GM12878 (cell line): Measurements from ENCODE around the gene BCAN. TPM values are rescaled to one million over a fixed set of nuclear protein-coding genes. Genes with fewer than 3 reads are reported as not detected.

Source experiments
- BCLAF1 ChIP-seq: fragments of 450-650 bp; IDR thresholded peaks from 2 replicates; pipeline ENCODE4 v1.6.1; 2017; ENCODE audit warnings: antibody characterized with exemption, mild to moderate bottlenecking, moderate library complexity
- EZH2 ChIP-seq: IDR thresholded peaks from 2 replicates; pipeline ENCODE4 v1.6.1; 2012; ENCODE audit warnings: low read depth, mild to moderate bottlenecking, control low read depth, inconsistent platforms, low read length, borderline replicate concordance; ENCODE audit not compliant: control insufficient read depth
- HDAC6 ChIP-seq: fragments of 200-600 bp; sonication (generic); IDR thresholded peaks from one replicate; pipeline ENCODE4 v1.8.0; 2017; ENCODE audit warnings: antibody characterized with exemption; ENCODE audit not compliant: unreplicated experiment
- KLF5 ChIP-seq: fragments of 450-650 bp; IDR thresholded peaks from 2 replicates; pipeline ENCODE4 v1.6.1; 2014; ENCODE audit warnings: mild to moderate bottlenecking; ENCODE audit not compliant: partially characterized antibody
- MLLT1 ChIP-seq: fragments of 450-650 bp; IDR thresholded peaks from 2 replicates; pipeline ENCODE4 v1.6.1; 2016; ENCODE audit warnings: mild to moderate bottlenecking
- YY1 ChIP-seq: IDR thresholded peaks from 2 replicates; pipeline ENCODE4 v1.6.1; 2011; ENCODE audit warnings: low read depth, mild to moderate bottlenecking, low read length
- ZBTB33 ChIP-seq: fragments of 450-650 bp; IDR thresholded peaks from 2 replicates; pipeline ENCODE4 v1.6.1; 2017; ENCODE audit warnings: mild to moderate bottlenecking
- ZNF274 ChIP-seq: IDR thresholded peaks from one replicate; pipeline ENCODE4 v1.8.0; 2011; ENCODE audit not compliant: insufficient read length, insufficient read depth
- polyA plus RNA-seq, 11 experiments: library from polyadenylated mRNA; depleted of rRNA in 4 of 11; unstranded in 6 of 11; stranded (reverse) in 5 of 11; fragments of >200 nt; fragmentation: Nextera tagmentation in 4 of 11; fragmentation: Illumina TruSeq in 1 of 11; extraction: Ambion mirVana in 4 of 11; extraction: Trizol in 1 of 11; gene quantifications; 1 replicate in 1 of 11; 2 replicates in 10 of 11; pipeline versions ENCODE4 v1.2.1 to v1.2.3, GENCODE V29; 2011 to 2016; ENCODE audit warnings: inconsistent platforms in 2 of 11, missing spikeins in 2 of 11, low read depth in 1 of 11
- total RNA-seq, 4 experiments: library from RNA; depleted of rRNA in 3 of 4; stranded (reverse); fragments of >200 nt in 3 of 4; fragmentation: Illumina TruSeq in 1 of 4; extraction: Trizol in 1 of 4; gene quantifications; 2 replicates each; pipeline versions ENCODE4 v1.2.1 to v1.2.3, GENCODE V29; 2013 to 2021

Gene BCAN
- total and polyA plus RNA-seq, 10 of the 15 experiments (the other 5 are each of a cell fraction or from before 2014, with no cell fraction given) = 0.05 to 1.3 (median 0.18) TPM; not detected in 1

- TF ChIP-seq BCLAF1 (no peak), ZBTB33 (no peak), KLF5 (no peak), HDAC6 (no peak), MLLT1 (no peak), ZNF274 (no peak), EZH2 (no peak), YY1 (no peak)
Measured at GRCh38 chr1:156692441-156692924, 50.6 kb downstream of the BCAN start (continued).
